LNCAP (cell line): ENCODE results near the gene CDX1.
A peak's percentile ranks its signal among the peaks of the same experiment; 100 is the strongest.

ENCODE experiments used
- TF ChIP-seq, protein P1 (sequence below): fragments of 450-650 bp; IDR thresholded peaks from 2 replicates; pipeline ENCODE4 v1.5.1; 2017; ENCODE audit warnings: mild to moderate bottlenecking

Gene CDX1

DNA sequence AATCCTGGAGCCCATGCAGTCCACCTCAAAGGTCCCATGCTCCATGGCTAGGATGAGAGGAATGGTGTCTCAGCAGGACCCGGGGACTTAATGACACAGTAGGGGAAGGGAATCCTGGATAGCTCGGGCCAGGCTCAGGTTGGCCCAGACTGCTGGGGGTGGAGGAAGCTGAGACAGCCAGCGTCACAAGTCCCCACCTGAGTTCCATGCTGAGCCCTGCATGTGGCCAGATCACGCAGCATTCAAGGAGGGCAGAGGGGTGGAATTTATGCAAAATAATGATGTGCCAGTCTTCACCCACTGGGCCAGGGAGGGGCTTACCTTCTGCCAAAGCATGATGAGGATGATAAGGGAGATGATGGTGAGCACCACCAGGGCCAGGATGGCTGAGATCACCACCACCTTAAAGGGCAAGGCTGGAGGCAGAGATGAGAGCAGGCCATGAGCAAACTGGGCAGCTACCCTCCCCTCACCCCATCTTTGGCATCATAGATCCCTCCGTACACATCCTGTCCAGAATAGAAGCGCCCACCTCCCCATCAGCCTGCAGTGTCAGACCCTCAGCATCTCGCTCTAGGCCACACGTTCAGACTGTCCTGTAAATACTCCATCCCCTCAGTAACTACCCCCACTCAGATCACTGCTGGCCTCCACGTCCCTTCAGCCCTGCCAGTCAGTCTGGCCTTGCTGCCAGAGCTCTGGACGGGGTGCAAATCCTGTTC lies 40.2 kb upstream of the CDX1 start:
- TF ChIP-seq, protein P1, sequence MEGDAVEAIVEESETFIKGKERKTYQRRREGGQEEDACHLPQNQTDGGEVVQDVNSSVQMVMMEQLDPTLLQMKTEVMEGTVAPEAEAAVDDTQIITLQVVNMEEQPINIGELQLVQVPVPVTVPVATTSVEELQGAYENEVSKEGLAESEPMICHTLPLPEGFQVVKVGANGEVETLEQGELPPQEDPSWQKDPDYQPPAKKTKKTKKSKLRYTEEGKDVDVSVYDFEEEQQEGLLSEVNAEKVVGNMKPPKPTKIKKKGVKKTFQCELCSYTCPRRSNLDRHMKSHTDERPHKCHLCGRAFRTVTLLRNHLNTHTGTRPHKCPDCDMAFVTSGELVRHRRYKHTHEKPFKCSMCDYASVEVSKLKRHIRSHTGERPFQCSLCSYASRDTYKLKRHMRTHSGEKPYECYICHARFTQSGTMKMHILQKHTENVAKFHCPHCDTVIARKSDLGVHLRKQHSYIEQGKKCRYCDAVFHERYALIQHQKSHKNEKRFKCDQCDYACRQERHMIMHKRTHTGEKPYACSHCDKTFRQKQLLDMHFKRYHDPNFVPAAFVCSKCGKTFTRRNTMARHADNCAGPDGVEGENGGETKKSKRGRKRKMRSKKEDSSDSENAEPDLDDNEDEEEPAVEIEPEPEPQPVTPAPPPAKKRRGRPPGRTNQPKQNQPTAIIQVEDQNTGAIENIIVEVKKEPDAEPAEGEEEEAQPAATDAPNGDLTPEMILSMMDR: no peak

DNA sequence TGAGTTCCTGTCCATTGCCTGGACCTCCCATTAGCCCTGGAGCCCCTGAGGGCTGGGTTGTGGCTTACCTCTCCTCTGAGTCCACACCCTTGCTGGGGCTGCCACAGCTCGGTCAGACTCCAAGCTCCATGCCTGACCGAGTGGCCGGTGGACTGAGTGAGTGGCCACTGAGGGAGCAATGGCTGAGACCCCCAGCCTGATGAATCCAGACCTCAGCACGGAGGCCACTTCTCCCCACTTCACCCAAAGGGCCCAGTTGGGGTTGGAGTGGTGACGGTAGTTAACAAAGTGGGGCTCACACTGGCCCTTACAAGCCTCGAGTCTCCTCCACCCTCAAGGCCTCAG lies 39.7 kb upstream of the CDX1 start:
- TF ChIP-seq, protein P1: no peak

DNA sequence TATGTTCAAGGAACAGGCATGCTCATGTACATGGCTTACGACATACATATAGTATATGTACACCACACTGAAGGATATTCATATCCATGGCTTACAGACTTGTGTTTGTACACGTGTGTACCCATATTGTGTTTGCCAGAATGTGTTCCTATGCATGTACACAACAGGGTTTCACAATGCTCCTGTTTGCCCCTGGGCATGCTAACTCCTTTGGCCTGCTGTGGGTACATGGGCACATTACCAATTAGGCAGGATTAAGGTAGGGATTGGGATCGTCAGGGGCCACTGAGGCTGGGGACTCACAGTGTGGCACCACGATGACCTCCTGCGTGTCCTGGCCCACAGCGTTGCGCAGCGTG lies 37.1 kb upstream of the CDX1 start:
- TF ChIP-seq, protein P1: no peak

DNA sequence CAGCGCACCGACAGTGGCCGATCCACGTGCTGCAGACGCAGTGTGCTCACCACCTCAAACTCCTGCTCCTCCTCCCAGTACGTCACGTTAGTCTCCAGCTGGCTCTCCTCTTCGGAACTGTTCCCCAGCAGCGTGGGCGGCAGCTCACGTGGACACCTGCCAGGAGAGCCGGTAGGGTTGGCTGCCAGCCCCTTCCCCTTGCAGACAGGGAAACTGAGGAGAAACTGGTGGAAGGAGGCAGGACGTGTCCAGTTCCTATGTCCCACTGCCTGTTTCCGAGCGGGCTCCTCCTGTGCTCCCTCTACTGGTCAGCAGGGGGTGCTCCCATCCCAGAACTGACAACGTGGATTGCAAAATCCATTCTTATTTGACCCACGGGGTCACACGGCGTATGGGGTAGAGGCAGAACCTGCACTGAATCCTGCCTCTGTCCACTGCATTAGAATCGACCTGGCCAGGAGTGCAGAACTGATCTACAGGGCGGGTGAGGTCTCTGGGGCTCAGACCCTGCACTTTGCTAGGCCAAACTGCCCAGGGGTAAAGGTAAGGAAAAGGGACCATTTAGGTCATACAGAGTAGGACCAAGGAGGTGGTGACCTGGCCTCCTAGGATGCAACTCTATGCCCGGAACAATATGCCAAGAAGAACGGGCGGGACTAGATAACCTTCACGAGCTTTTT lies 36.6 kb upstream of the CDX1 start:
- TF ChIP-seq, protein P1: peak; percentile 94

DNA sequence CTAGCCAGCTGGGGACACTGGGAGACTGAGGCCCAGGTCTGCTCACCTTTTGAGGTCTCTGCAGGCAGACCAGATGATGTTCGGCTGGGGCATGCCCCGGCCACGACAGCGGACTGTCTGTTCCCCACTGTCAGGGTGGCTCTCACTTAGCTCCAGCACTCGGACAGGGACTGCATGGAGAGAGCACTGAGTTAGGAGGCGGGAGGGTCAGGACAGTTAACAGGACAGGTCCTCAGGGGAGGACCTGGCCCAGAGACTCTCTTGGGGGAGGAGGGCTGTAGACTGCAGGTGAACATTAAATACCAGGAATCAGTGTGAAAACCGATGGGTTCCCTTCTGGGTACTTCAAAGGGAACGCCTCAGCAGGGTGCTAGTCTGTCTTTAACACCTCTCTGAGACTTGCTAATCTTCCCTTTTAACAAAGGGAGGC lies 36.1 kb upstream of the CDX1 start:
- TF ChIP-seq, protein P1: no peak

DNA sequence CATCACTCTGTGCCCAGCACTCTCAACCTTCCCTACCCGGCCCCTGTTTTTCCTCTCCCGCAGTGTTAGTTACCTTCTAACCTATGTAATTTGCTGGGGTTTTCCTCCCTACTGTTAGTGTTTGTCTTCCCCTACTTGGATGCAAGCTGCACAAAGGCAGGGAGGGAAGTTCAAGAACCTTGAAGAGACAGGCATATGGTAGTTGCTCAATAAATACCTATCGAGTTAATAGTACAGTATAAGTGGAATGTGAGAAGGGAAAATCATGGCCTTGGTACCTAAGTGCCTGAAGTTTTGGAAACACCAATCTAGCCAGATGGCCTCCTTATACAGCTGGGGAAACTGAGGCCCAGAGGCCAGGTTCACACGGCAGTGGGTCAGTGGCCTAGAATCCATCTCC lies 35.1 kb upstream of the CDX1 start:
- TF ChIP-seq, protein P1: no peak

DNA sequence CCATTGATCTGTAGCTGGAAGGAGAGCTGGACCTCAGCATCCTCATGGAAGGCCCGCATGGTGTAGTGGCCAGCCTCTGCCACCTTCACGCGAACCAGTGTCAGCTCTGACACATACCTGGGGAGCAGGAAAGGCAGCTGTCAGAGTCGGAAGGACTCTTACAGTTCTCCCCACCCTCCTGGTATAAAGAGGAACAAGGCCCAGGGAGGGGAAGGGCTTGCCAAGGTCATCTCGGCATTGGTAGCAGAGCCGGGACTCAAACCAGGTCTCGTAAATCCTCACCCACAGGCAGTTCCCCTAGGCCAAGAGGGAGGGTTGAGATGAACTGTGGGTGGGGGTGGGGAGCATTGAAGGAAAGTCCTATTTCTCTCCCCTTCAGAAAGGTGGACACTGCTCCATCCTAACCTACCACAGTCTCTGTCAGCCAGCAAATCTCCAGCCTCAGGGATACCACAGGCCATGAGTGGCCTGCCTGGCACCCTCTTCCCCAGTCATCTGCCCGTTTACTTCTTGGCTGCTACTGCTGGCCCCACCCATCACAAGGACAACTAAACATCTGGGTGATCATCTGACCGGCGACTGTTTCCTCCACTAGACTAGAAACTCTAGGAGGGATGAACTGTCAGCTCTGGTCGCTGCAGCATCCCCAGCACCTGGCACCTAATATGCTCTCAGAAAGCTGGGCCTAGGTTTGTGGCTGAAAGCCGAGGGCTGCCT lies 34.4 kb upstream of the CDX1 start:
- TF ChIP-seq, protein P1: no peak
